ENCODE data around the gene FUS.

The FUS gene

GRCh38 chr16:31145398-31145990, 34.4 kb upstream of the FUS start:
- H3K79me1 ChIP-seq (ENCODE audit: low read length): peaks cover 11% of the 10 kb centered on the region
- no peaks in the 10 kb centered on the region for H3K27me3 ChIP-seq (ENCODE audit: insufficient read depth, low read length)
- H2AFZ ChIP-seq (ENCODE audit: insufficient read depth, low read length, poor library complexity): no peak overlapping the region
- no peak overlapping the region for H4K12ac ChIP-seq (ENCODE audit: low read depth, low read length)
- no peak overlapping the region for H3K4ac ChIP-seq (ENCODE audit: low read depth, low read length)
- no peak overlapping the region for H3K18ac ChIP-seq (ENCODE audit: low read length)
- H3K4me2 ChIP-seq (ENCODE audit: low read length): no peak overlapping the region
- peaks cover 3% of the 10 kb centered on the region for H3K79me2 ChIP-seq (ENCODE audit: control insufficient read depth, insufficient read depth, low read length, poor library complexity)
- no peak overlapping the region for H3K14ac ChIP-seq (ENCODE audit: low read length)
- no peak overlapping the region for H3K9ac ChIP-seq (ENCODE audit: low read length)
- H4K8ac ChIP-seq (ENCODE audit: low read depth, low read length): no peak overlapping the region
- no peak overlapping the region for H4K91ac ChIP-seq (ENCODE audit: low read depth, low read length)
- WGBS (ENCODE audit: extremely low coverage, insufficient coverage, insufficient read length): no CpG with 5 or more reads among the region's 12 CpGs
- H3K36me3 ChIP-seq (ENCODE audit: control insufficient read depth in 1 of 2, insufficient read depth in 2 of 2, low read length in 2 of 2): no peaks in the 10 kb centered on the region
- H3K23ac ChIP-seq (ENCODE audit: low read length): no peak overlapping the region
- peaks cover 2% of the 10 kb centered on the region for H3K9me3 ChIP-seq (ENCODE audit: insufficient read depth, low read depth, low read length)
- no peak overlapping the region for H2BK120ac ChIP-seq (ENCODE audit: insufficient read depth, low read length, poor library complexity)
- peaks cover 10 to 17% of the 10 kb centered on the region in 2 experiments for H3K4me1 ChIP-seq (ENCODE audit: control insufficient read depth in 1 of 2, insufficient read depth in 2 of 2, low read length in 2 of 2)
- H2BK5ac ChIP-seq (ENCODE audit: low read depth, low read length, poor library complexity): no peak overlapping the region
- no peak for DNase-seq
- no peak overlapping the region for H2AK5ac ChIP-seq (ENCODE audit: low read length)
- no peak overlapping the region for H2BK12ac ChIP-seq (ENCODE audit: low read length)
- no peak overlapping the region for H3K27ac ChIP-seq (ENCODE audit: low read depth, low read length)
- no peak overlapping the region for H3K4me3 ChIP-seq (ENCODE audit: low read depth, low read length)

- Histone ChIP-seq H3K27me3 (ENCODE audit: insufficient read depth, low read length) (no peaks in the 10 kb centered on the region), H2AK5ac (ENCODE audit: low read length) (no peak overlapping the region), H3K9ac (ENCODE audit: low read length) (no peak overlapping the region), H3K18ac (ENCODE audit: low read length) (no peak overlapping the region), H2BK5ac (ENCODE audit: low read depth, low read length, poor library complexity) (no peak overlapping the region), H3K79me2 (ENCODE audit: control insufficient read depth, insufficient read depth, low read length, poor library complexity) (peaks cover 2% of the 10 kb centered on the region), H4K91ac (ENCODE audit: low read depth, low read length) (no peak overlapping the region), H4K8ac (ENCODE audit: low read depth, low read length) (no peak overlapping the region), H3K79me1 (ENCODE audit: low read length) (peaks cover 3% of the 10 kb centered on the region), H2BK120ac (ENCODE audit: insufficient read depth, low read length, poor library complexity) (no peak overlapping the region), H3K23ac (ENCODE audit: low read length) (no peak overlapping the region), H3K4me1 (ENCODE audit: control insufficient read depth in 1 of 2, insufficient read depth in 2 of 2, low read length in 2 of 2) (peaks cover 4 to 10% of the 10 kb centered on the region in 2 experiments), H2AFZ (ENCODE audit: insufficient read depth, low read length, poor library complexity) (no peak overlapping the region), H3K36me3 (ENCODE audit: control insufficient read depth in 1 of 2, insufficient read depth in 2 of 2, low read length in 2 of 2) (no peaks in the 10 kb centered on the region), H3K4me2 (ENCODE audit: low read length) (no peak overlapping the region), H3K14ac (ENCODE audit: low read length) (no peak overlapping the region), H2BK12ac (ENCODE audit: low read length) (no peak overlapping the region), H4K12ac (ENCODE audit: low read depth, low read length) (no peak overlapping the region), H3K27ac (ENCODE audit: low read depth, low read length) (no peak overlapping the region), H3K4me3 (ENCODE audit: low read depth, low read length) (no peak overlapping the region), H3K9me3 (ENCODE audit: insufficient read depth, low read depth, low read length) (peaks cover 2% of the 10 kb centered on the region), H3K4ac (ENCODE audit: low read depth, low read length) (no peak overlapping the region)
- WGBS (ENCODE audit: extremely low coverage, insufficient coverage, insufficient read length): no CpG with 5 or more reads among the region's 3 CpGs
- DNase-seq: no peak
Observed at GRCh38 chr16:31147574-31147973, 32.4 kb upstream of the FUS start.

GRCh38 chr16:31148281-31148728, 31.6 kb upstream of the FUS start:
- Histone ChIP-seq H3K4me3 (ENCODE audit: low read depth, low read length) (peak overlapping the region; percentile 57), H3K23ac (ENCODE audit: low read length) (no peak overlapping the region), H3K4ac (ENCODE audit: low read depth, low read length) (no peak overlapping the region), H3K9me3 (ENCODE audit: insufficient read depth, low read depth, low read length) (no peaks in the 10 kb centered on the region), H2BK120ac (ENCODE audit: insufficient read depth, low read length, poor library complexity) (no peak overlapping the region), H2AFZ (ENCODE audit: insufficient read depth, low read length, poor library complexity) (no peak overlapping the region), H3K18ac (ENCODE audit: low read length) (no peak overlapping the region), H3K27me3 (ENCODE audit: insufficient read depth, low read length) (no peaks in the 10 kb centered on the region), H4K12ac (ENCODE audit: low read depth, low read length) (no peak overlapping the region), H2BK12ac (ENCODE audit: low read length) (no peak overlapping the region), H3K14ac (ENCODE audit: low read length) (no peak overlapping the region), H3K79me1 (ENCODE audit: low read length) (no peaks in the 10 kb centered on the region), H2AK5ac (ENCODE audit: low read length) (no peak overlapping the region), H3K27ac (ENCODE audit: low read depth, low read length) (no peak overlapping the region), H3K79me2 (ENCODE audit: control insufficient read depth, insufficient read depth, low read length, poor library complexity) (no peaks in the 10 kb centered on the region), H4K91ac (ENCODE audit: low read depth, low read length) (no peak overlapping the region), H4K8ac (ENCODE audit: low read depth, low read length) (no peak overlapping the region), H2BK5ac (ENCODE audit: low read depth, low read length, poor library complexity) (no peak overlapping the region), H3K9ac (ENCODE audit: low read length) (no peak overlapping the region), H3K36me3 (ENCODE audit: control insufficient read depth in 1 of 2, insufficient read depth in 2 of 2, low read length in 2 of 2) (no peaks in the 10 kb centered on the region), H3K4me1 (ENCODE audit: control insufficient read depth in 1 of 2, insufficient read depth in 2 of 2, low read length in 2 of 2) (peaks cover 0 to 6% of the 10 kb centered on the region in 2 experiments), H3K4me2 (ENCODE audit: low read length) (peak overlapping the region; percentile 40)
- no CpG with 5 or more reads among the region's 40 CpGs for WGBS (ENCODE audit: extremely low coverage, insufficient coverage, insufficient read length)
- DNase-seq: peak in 1 of 2 donors; percentile 55

- no peak for DNase-seq
- Histone ChIP-seq H4K91ac (ENCODE audit: low read depth, low read length) (no peak overlapping the region), H2BK5ac (ENCODE audit: low read depth, low read length, poor library complexity) (no peak overlapping the region), H3K14ac (ENCODE audit: low read length) (no peak overlapping the region), H4K8ac (ENCODE audit: low read depth, low read length) (no peak overlapping the region), H3K23ac (ENCODE audit: low read length) (no peak overlapping the region), H3K36me3 (ENCODE audit: control insufficient read depth in 1 of 2, insufficient read depth in 2 of 2, low read length in 2 of 2) (no peaks in the 10 kb centered on the region), H3K4me3 (ENCODE audit: low read depth, low read length) (no peak overlapping the region), H2BK12ac (ENCODE audit: low read length) (no peak overlapping the region), H3K79me2 (ENCODE audit: control insufficient read depth, insufficient read depth, low read length, poor library complexity) (no peaks in the 10 kb centered on the region), H3K4me2 (ENCODE audit: low read length) (no peak overlapping the region), H3K9me3 (ENCODE audit: insufficient read depth, low read depth, low read length) (no peaks in the 10 kb centered on the region), H3K79me1 (ENCODE audit: low read length) (no peaks in the 10 kb centered on the region), H4K12ac (ENCODE audit: low read depth, low read length) (no peak overlapping the region), H2BK120ac (ENCODE audit: insufficient read depth, low read length, poor library complexity) (no peak overlapping the region), H3K4me1 (ENCODE audit: control insufficient read depth in 1 of 2, insufficient read depth in 2 of 2, low read length in 2 of 2) (peaks cover 0 to 6% of the 10 kb centered on the region in 2 experiments), H3K18ac (ENCODE audit: low read length) (no peak overlapping the region), H2AFZ (ENCODE audit: insufficient read depth, low read length, poor library complexity) (no peak overlapping the region), H2AK5ac (ENCODE audit: low read length) (no peak overlapping the region), H3K27ac (ENCODE audit: low read depth, low read length) (no peak overlapping the region), H3K9ac (ENCODE audit: low read length) (no peak overlapping the region), H3K27me3 (ENCODE audit: insufficient read depth, low read length) (no peaks in the 10 kb centered on the region), H3K4ac (ENCODE audit: low read depth, low read length) (no peak overlapping the region)
- WGBS (ENCODE audit: extremely low coverage, insufficient coverage, insufficient read length): no CpG with 5 or more reads among the region's 25 CpGs
Observed at GRCh38 chr16:31148896-31149295, 31.0 kb upstream of the FUS start.

Data from trophoblast cell (in vitro differentiated cells and primary cell).